ENCODE measurements around the gene FLNC. TPM values are rescaled to one million over a fixed set of nuclear protein-coding genes. Genes with fewer than 3 reads are reported as not detected.

Gene FLNC
- polyA plus RNA-seq (2013, experiment 1 of 2; ENCODE audit: insufficient read length): 219 TPM
- 209 TPM for polyA plus RNA-seq (2013, experiment 2 of 2; ENCODE audit: insufficient read length)

DNA sequence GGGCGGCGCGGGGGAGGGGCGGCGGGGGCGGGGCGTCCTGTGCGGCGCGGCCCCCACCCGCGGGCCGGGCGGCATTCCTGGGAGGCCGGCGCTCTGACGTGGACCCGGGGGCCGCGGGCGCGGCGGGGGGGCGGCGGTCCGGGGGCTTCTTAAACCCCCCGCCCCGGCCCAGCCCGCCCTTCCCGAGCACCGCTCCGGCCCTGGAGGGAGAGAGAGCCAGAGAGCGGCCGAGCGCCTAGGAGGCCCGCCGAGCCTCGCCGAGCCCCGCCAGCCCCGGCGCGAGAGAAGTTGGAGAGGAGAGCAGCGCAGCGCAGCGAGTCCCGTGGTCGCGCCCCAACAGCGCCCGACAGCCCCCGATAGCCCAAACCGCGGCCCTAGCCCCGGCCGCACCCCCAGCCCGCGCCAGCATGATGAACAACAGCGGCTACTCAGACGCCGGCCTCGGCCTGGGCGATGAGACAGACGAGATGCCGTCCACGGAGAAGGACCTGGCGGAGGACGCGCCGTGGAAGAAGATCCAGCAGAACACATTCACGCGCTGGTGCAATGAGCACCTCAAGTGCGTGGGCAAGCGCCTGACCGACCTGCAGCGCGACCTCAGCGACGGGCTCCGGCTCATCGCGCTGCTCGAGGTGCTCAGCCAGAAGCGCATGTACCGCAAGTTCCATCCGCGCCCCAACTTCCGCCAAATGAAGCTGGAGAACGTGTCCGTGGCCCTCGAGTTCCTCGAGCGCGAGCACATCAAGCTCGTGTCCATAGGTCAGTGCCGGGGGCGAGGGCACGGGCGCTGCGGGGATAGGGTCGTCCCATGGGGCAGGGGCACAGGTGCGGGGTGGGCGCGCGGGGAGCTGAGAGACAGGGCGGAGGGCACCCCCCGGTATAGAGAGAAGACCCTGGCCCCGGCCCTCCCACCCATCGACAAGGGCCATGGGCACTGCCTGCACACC is at the start of gene FLNC:
FLNC (plus strand) TSS at position 176 of the 947 bp plus-strand sequence; CDS start at position 408, 232 bp downstream.
- DNase-seq: peak; percentile 83

GRCh38 chr7:128781126-128781525 is 49.1 kb upstream of the FLNC start:
- peak; percentile 89 for DNase-seq

GRCh38 chr7:128781851-128782250 is 48.4 kb upstream of the FLNC start:
- no peak for DNase-seq

GRCh38 chr7:128783143-128783861 is 46.9 kb upstream of the FLNC start:
- peak; percentile 94 for DNase-seq

DNA sequence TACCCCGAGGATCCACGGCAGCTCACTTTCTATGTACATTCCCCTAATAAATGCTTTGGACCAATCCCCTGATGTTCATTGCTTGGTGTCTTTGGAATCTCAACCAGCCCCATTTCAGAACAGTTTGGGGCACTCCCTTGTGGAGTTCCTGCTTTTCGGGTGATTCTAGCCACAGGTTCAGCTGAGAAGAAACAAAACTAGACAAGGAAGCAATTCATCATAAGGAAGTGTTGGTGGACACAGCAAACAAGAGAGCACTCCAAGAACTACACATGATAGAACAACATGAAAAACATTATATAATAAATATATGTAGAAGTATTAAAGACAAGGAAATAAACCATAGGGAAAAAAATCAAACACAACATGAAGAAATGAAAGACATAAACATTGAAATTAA is 44.5 kb upstream of the FLNC start:
- DNase-seq: no peak

DNA sequence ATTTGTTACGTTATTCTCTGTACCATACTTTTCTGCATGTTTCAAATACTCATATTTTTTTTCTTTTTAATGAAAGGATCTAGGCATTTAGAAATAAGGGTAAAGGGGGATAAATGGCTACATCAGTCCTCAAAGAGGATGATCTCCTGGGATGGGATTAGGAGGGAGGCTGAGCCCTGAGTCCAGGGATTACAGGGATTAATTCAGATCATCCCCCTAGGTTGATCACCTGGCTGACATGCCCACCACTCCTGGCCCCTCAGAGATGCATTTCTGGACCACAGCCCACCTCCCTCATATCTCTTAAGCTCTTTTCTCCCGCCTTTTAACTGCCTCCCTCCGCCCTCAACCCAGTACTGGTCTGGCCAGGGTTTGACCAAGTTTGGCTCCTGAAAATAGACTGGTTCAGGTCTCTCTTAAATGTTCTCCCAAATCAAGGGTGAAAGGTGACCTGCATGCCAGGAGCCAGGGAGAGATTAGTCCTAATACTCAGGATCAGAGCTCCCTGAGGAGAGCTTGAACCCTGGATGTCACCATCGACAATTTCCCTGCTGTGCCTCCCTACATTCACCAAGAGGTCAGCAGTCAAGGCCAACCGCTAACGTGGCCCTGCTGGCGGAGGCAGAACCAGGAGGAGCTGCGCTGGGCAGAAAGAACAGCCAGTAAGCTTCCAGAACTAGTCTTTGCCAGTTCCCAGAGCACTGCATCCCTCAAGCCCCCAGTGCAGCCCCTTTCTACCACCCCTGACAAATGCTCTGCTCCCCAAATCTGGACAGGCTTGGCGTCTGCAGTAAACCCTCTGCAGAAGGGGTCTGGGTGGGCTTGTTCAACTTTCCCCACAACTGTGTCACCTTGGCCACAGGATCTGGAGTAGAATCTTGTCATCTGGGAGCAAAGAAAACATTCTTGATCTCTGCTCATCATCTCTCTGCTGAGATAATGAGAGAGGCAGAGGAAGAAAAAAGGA is 41.5 kb upstream of the FLNC start:
- DNase-seq: no peak

- DNase-seq: no peak
Measured at GRCh38 chr7:128790315-128791041, 39.7 kb upstream of the FLNC start.

GRCh38 chr7:128791121-128791971 is 38.9 kb upstream of the FLNC start, which contains the start of gene CCDC136:
TSS of gene CCDC136 (plus strand) at chr7:128791968. CDS start at chr7:128792412, 444 bp downstream.
- peak; percentile 71 for DNase-seq

DNA sequence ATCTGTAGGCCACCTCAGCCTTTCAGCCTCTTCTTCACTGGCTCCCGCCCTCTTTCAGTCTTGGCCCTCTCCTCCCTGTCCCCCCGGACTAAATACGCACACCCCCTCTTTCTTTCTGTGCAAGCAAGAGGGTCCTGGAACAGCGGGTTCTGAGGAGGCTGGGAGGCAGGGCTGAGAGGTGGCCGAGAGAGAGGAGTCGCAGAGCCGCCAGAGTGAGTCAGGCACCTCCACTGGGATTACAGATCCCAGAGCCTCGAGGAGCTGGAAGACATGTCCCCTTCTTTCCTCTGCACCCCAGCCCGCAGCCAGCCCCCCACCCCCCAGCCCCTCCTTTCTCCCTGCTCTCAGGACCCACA is 38.3 kb upstream of the FLNC start:
- DNase-seq: no peak

GRCh38 chr7:128792471-128793180 is 37.6 kb upstream of the FLNC start:
- DNase-seq: no peak

- DNase-seq: no peak
Measured at GRCh38 chr7:128793181-128793547, 37.0 kb upstream of the FLNC start.

GRCh38 chr7:128794020-128794419 is 36.2 kb upstream of the FLNC start:
- DNase-seq: no peak

DNA sequence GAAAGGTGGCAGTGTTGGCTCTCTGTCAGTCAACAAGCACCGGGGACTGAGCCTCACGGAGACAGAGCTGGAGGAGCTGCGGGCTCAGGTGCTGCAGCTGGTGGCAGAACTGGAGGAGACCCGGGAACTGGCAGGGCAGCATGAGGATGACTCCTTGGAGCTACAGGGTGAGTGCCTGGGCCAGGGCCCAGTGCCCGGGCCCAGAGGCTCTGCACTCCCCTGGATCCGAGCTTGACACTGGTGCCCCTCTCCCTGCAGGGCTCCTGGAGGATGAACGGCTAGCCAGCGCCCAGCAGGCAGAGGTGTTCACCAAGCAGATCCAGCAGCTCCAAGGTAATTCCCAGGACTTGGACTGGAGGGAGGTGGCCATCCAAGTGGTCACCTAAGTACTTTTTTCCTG is 35.8 kb upstream of the FLNC start:
- no peak for DNase-seq

GRCh38 chr7:128795129-128795528 is 35.1 kb upstream of the FLNC start:
- DNase-seq: no peak

GRCh38 chr7:128796327-128796726 is 33.9 kb upstream of the FLNC start:
- peak; percentile 64 for DNase-seq

DNA sequence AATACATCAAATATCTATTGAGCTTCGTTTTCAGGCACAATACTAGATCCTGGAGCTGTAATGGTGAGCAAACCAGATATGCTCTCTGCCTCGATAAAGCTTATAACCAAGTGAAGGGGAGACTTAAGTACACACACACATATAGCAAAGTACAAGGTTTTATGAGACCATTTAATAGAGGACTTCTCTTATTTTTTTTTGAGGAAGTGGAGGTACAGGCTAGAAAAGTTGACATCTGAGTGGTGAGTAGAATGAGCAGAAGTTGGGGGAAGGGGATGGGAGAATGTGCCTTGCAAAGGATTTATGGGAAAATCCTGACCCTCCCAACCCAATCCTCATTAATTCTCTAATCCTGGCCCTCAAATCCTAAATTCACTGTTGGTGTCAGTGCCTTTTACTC is 30.8 kb upstream of the FLNC start:
- DNase-seq: no peak

DNA sequence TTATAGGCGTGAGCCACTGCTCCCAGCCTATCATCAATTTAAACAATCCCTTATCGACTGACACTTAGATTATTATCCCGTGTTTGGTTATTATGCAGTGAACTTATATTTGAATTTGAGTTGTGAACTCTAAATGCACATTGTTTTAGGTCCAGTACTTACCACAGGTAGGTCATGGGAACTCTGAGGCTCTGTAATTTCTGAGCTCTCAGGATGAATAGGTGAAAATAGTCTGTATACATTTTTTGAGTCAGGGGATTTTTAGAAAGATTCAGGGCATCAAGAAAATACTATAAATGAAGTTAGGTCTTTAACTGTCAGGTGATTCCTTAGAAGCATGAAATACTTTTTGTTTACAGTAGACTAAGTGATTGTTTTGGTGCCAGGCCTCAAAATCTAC is 29.6 kb upstream of the FLNC start:
- DNase-seq: no peak

DNA sequence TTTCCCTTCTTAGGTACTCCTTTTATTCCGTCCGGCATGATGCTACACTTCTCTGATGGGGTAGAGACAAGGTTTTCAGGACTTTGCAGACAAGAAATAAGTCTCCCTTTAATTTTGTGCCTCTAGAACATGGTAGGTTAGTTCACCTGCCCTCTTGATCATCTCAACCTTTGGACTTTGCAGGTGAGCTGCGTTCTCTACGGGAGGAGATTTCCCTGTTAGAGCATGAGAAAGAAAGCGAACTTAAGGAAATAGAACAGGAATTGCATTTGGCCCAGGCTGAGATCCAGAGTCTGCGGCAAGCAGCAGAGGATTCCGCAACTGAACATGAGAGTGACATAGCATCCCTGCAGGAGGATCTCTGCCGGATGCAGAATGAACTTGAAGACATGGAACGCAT is 29.2 kb upstream of the FLNC start:
- DNase-seq: no peak

DNA sequence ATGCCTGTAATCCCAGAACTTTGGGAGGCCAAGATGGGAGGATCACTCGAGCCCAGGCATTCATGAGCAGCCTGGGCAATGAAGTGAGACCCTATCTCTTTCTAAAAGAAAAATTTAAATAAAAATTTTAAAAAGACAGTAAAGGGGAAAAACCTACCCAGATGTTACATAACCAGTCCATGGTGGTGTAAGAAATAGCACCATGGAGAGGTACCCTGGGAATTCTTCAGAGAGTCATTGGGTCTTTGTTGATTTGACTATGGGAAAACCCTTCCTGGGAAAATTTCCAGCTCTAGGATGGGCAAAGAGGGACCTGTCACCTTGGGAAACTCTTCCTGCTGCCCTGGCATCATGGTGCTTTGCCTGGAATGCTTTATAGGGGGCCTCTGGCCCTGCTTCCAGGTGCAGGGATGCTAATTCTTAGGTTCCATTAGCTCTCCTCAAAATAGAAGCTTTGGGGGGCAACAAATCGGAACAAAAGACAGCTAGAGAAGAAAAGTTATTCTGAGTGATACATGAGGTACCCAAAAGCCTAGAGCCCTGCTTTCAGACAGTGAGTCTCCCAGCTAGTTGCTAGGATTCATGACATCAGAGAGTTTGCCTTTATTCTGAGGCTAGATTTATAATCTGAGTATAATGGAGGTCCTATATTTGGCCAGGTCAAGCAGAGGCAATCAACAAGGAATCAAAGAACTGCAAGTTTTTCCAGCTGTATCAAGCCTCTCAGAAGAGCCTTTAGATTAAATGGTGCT is 28.4 kb upstream of the FLNC start:
- DNase-seq: no peak
